Measurements from ENCODE around the gene TCF23. TPM values are rescaled to one million over a fixed set of nuclear protein-coding genes. Genes with fewer than 3 reads are reported as not detected.

The TCF23 gene
- total RNA-seq, 4 donors from 2014 or later: not detected

DNA sequence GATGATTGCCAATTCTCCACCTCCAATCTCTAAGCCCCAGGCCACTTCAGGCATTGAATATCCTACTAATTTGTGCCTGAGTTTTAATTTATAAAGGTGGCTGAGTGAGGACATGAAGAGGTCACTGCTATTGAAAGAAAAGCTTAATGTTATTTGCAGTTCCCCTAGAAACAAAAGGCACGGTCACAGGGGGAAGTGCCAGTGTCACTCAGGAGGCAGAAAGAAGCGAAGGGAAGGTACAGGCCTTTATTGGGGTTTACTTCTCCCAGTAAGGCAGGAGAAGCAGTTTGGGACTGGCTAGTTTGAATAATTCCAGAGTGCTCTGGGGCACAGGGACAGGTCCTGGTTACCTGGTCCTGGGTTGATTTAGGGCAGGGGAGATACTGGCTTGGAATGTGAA lies 26.9 kb upstream of the TCF23 start:
- intact Hi-C loops (cut with DNase I; ENCODE audit: low total_unique reads): no loop called here
- WGBS, 2 donors: 85 to 92% methylated on average over 2 of the region's 2 CpGs
- no peak overlapping the region for H3K4me3 ChIP-seq (ENCODE audit: low read depth, poor library complexity, severe bottlenecking)
- TF ChIP-seq CTCF (IDR thresholded peaks at IDR 0.05) (no peak), POLR2A (IDR thresholded peaks at IDR 0.05) (no peak)
- DNase-seq (ENCODE audit: low spot score in 2 of 2): no peak

GRCh38 chr2:27122791-27123190 lies 26.0 kb upstream of the TCF23 start:
- TF ChIP-seq POLR2A (IDR thresholded peaks at IDR 0.05) (no peak), CTCF (IDR thresholded peaks at IDR 0.05) (no peak)
- no peak for DNase-seq (ENCODE audit: low spot score in 2 of 2)
- no peak overlapping the region for H3K4me3 ChIP-seq (ENCODE audit: low read depth, poor library complexity, severe bottlenecking)
- WGBS, 2 donors: 90 to 94% methylated on average over 7 of the region's 7 CpGs
- intact Hi-C loops (cut with DNase I; ENCODE audit: low total_unique reads): no loop called here

- intact Hi-C loops (cut with DNase I; ENCODE audit: low total_unique reads): no loop called here
- WGBS, 2 donors: 7 to 16% methylated on average over 19 to 24 of the region's 47 CpGs
- DNase-seq (ENCODE audit: low spot score in 2 of 2): peak in 1 of 2 donors; percentile 92
- TF ChIP-seq CTCF (IDR thresholded peaks at IDR 0.05) (no peak), POLR2A (IDR thresholded peaks at IDR 0.05) (no peak)
- peak within 1 kb of the TSS; percentile 33 for H3K4me3 ChIP-seq (ENCODE audit: low read depth, poor library complexity, severe bottlenecking)
These were observed 25.3 kb upstream of the TCF23 start, which contains the start of gene ABHD1 for GRCh38 chr2:27123302-27124150. ABHD1 (plus strand) TSS chr2:27123815; CDS start chr2:27123949, 134 bp downstream.

DNA sequence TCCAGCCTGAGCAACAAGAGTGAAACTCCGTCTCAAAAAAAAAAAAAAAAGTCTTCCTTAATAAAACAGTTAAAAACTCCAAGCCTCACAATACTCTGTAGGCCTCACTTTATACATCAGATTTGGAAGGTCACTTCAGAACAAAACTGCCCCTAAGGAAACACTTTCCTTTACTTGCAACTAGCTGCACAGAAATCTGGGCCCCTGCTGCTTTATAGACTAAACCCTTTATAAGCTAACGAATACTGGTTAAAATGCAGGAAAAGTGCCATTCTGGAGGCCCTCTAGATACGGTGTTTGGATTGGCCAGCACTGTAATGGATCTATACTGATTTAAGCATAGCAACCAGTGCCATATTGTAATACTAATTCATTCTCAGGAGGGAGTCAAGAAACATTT lies 23.7 kb upstream of the TCF23 start:
- WGBS, 2 donors: 88% methylated on average over 3 of the region's 3 CpGs
- intact Hi-C loops (cut with DNase I; ENCODE audit: low total_unique reads): no loop called here
- TF ChIP-seq POLR2A (IDR thresholded peaks at IDR 0.05) (no peak), CTCF (IDR thresholded peaks at IDR 0.05) (no peak)
- no peak for DNase-seq (ENCODE audit: low spot score in 2 of 2)
- no peak overlapping the region for H3K4me3 ChIP-seq (ENCODE audit: low read depth, poor library complexity, severe bottlenecking)

DNA sequence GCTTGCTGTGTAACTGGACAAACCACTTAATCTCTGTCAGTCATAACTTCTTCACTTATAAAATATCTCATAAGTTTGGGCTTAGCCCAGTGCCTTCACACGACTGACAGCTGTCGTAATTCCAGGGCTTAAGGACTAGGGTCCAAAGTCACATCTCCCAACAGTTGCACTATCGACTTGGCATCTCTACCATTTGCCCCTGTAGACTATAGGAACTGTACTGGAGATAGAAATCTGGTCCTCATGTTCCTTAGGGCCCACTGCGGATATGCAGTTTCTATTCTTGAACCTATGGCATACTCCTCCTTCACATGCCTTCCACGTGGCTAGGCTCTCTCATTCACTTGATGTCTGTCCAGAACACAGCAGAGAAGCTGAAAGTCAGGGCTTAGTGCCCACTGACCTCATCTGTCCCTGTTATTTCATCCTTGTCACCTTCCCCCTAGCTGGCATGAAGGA lies 22.5 kb upstream of the TCF23 start:
- TF ChIP-seq CTCF (IDR thresholded peaks at IDR 0.05) (no peak), POLR2A (IDR thresholded peaks at IDR 0.05) (no peak)
- intact Hi-C loops (cut with DNase I; ENCODE audit: low total_unique reads): no loop called here
- no peak overlapping the region for H3K4me3 ChIP-seq (ENCODE audit: low read depth, poor library complexity, severe bottlenecking)
- WGBS, 2 donors: 52 to 58% methylated on average over 5 of the region's 5 CpGs
- no peak for DNase-seq (ENCODE audit: low spot score in 2 of 2)

Data from lower leg skin (tissue), 4 donors.